Fibroblast of skin of scalp (primary cell): ENCODE data around the gene GPR146.

Source experiments
- DNase-seq: peaks from one replicate; pipeline ENCODE4 v3.0.0-alpha.2; 2013

Gene GPR146

GRCh38 chr7:1045069-1046063 is 1.0 kb downstream of the GPR146 start:
- DNase-seq = no peak

- no peak for DNase-seq
Measured at GRCh38 chr7:1046722-1047679, 2.7 kb downstream of the GPR146 start.

GRCh38 chr7:1049006-1049741 is 4.8 kb downstream of the GPR146 start:
- DNase-seq = no peak

- DNase-seq = no peak
Measured at GRCh38 chr7:1049801-1050200, 5.5 kb downstream of the GPR146 start.

GRCh38 chr7:1050254-1050906 is 6.0 kb downstream of the GPR146 start:
- DNase-seq = no peak

GRCh38 chr7:1050956-1051690 is 6.8 kb downstream of the GPR146 start:
- no peak for DNase-seq

GRCh38 chr7:1052031-1052818 is 7.9 kb downstream of the GPR146 start:
- DNase-seq = no peak

- DNase-seq = no peak
Measured at GRCh38 chr7:1053002-1053411, 8.7 kb downstream of the GPR146 start.

GRCh38 chr7:1053816-1054370 is 9.5 kb downstream of the GPR146 start:
- DNase-seq = no peak

GRCh38 chr7:1054438-1054837 is 10.1 kb downstream of the GPR146 start:
- no peak for DNase-seq

- peak; percentile 22 for DNase-seq
Measured at GRCh38 chr7:1054861-1055450, 10.6 kb downstream of the GPR146 start.

- no peak for DNase-seq
Measured at GRCh38 chr7:1055491-1055955, 11.2 kb downstream of the GPR146 start.

GRCh38 chr7:1055956-1056784 is 11.8 kb downstream of the GPR146 start:
- DNase-seq = no peak

GRCh38 chr7:1056785-1057410 is 12.6 kb downstream of the GPR146 start:
- no peak for DNase-seq

- no peak for DNase-seq
Measured at GRCh38 chr7:1057416-1058291, 13.3 kb downstream of the GPR146 start.

GRCh38 chr7:1058311-1058710 is 14.0 kb downstream of the GPR146 start:
- no peak for DNase-seq

GRCh38 chr7:1058821-1059199 is 14.5 kb downstream of the GPR146 start:
- DNase-seq = peak; percentile 73
